GM21717 (cell line): ENCODE measurements around the gene CSK.
"Not testable (repeated sequence)": the region's sequence is repeated elsewhere in the genome, so short reads cannot be mapped to it uniquely, and the experiment has no call there.

Experiments
- ATAC-seq: cut with Tn5 transposase; IDR thresholded peaks from one replicate; pipeline ENCODE4 v1.9.1; 2021; ENCODE audit warnings: mild to moderate bottlenecking, moderate library complexity; ENCODE audit not compliant: unreplicated experiment

Gene CSK

DNA sequence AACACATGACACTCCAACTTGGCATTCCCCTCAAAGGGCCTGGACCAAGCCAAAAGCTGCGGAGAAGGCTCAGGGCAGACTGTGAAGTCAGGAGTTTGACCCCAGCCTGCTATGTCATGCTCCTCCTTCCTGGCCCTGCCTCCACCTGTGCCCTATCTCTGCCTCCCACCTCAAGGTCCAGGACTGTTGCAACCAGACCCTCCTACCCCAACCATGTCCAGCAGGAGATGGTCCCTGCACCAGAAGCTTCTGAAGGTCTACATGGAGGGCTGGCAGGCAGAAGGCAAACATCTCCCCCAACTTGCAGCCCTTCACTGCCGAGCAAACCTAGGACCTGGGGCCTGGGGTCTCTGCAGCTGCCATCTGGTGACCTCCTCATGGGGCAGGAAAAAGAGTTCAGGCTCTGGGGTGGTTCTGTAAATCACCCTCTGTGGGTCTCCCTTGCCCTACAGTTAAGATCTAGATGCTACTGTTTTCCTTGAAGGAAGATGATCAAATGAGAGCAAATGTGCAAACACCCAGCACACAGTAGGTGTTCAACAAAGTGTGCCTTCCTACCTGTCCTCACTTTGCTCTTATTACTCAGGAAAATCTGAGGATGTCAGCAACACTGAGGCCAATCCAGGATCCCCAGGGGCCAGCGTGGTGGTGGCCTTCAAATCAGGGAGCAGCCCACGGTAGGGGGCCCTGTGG lies 11.5 kb upstream of the CSK start:
- ATAC-seq = no peak

DNA sequence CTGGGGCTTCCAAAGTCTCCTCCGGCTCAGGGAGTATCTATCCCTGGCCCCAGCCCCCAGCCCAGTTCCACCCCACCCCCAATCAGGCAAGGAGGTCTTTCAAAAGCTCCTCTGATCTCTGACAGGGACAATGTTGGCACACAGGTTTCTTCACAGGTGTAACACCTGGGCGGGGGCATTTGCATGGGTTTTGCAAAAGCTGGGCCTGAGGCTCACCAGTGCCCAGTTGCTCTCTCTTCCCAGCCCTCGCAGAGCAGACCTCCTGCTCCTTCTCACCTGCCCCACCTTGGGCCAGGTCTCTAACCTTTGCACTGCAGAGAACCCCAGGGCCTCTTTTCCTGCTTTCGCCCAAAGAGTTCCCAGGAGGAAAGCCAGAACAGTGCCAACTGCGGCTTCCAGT lies 8.6 kb upstream of the CSK start:
- ATAC-seq = no peak

DNA sequence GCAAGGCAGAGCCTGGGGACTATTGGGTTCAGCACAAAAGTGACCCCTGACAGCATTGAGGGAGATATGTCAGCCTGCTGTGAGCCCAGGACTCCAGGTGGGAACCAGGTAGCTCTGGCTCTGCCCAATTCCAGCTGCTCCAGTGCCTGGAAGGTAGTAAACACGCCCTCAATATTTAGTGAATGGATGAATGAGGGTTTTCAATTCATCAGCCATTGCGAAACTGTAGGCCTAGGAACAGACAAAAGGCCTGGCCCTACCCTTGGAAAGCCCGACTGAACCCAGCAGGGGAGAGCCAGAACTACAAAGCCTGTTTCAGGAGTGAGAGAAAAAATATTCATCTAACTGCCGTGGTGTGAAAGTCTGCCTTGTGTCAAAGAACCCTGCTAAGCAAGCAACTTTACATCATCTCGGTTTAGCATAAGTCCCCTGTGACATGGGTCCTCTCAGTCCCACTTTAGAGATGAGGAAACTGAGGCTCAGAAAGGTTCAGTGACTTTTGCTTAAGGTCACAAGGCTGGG lies 8.1 kb upstream of the CSK start:
- no peak for ATAC-seq

DNA sequence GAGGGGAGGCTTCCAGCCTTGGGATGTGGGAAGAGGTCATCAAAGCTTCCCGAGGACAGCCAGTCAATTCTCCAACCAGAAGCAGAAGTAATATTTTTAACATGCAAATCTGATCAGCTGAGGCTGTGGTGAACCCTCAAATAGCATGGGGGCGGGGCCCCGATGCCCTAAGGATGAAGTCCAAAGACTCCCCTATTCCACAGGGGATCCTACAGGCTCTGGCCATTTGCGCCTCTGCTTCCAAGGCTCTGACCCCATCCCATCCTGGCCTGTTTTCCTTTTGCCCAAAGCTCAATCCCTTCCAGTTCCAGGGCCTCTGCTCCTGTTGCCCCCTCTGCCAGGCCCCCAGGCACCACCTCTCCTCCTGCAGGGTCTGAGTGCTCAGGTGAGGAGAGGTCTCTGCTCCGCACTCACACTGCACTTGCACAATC lies 6.7 kb upstream of the CSK start:
- ATAC-seq = no peak

DNA sequence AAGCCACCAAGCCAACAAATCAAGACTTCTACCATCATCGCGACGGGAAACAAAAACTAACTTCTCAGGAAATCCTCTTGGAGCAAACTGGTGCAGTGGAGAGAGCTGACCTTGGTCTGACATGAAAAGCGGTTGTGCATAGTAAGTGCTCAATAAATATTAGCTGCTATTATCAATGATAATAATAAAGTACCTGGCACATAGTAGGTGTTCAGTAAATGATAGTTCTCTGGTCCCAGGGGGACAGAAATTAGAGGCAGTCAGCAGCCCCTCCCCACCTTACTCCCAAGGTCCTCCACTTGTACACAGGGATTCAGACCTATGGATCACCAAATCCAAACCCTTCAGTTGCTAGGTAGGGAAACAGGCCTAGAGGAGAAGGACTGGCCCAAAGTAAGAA lies 6.0 kb upstream of the CSK start:
- no peak for ATAC-seq

DNA sequence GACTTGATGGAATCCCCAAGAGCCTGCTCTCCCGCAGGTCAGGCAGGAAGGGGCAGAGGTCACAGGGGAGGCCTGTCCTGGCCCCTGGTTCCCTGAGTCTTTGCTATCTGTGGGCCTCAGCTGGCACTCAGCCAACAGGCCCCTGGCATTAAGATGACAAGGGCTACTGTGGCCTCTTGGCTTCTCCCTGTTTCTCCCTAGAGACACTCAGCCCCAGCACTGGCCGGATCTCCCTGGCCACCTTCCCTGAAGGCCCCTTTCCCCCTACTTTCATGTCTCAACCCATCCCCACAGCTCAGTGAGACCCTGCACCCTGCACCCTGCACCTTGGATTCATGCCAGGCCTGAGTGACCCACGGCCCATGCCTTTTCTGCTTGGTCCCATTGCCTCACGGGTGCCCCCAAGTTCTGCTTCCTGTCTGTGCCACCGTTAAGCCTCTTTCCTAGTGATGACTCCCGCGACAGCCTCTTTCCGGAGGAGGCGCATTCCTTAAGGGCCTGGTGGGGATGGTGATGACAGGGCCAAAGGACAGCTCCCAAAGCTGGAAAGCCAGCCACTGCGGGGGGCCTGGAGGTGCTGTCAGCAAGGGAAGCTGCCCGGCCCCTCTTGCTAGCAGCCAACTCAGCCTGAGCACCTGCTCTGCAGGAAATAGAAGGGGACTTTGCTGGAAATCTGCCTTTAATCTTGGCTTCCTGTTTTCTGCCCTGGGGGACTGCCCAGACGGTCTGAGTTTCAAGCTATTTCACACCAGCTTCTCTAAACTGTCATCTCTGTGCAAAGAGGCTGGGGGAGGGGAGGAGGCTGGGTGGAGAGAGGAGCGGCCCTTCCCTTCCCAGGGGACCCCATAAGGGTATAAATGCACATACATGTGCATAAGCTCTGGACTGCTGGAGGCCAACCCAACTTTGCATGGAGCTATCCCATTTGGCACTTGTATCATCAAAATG lies 4.8 kb upstream of the CSK start:
- ATAC-seq = no peak

DNA sequence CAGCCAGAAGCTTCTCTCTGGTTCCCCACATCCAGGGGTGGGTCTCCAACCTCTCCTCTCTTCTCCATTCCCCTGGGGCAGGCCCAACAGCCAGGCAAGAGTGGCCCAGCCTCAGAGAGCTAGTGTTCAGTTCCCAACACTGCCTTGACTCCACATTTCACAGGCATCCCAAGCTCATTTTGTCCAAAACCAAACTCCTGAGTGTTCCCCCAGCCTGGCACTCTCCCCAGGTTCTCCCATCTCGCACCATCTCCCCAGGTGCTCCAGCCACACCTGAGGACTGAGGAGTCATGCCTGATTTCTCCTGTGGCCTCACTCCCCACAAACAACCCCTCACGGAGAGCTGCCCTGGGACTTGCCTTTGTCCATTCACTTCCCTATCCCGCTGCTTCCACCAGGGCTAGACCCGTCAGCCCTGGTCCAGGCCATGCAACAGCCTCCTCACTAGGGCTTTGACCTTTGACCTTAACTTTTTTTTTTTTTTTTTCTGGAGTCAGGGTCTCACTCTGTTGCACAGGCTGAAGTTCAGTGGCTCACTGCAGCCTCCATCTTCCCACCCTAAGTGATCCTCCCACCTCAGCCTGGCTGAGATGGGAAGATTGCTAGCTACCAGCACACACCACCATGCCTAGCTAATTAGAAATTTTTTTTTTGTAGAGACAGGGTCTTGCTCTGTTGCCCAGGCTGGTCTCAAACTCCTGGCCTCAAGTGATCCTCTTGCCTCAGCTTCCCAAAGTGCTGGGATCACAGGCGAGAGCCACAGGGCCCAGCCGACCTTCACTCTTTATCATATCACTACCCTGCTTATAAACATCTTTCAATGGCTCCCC lies 3.9 kb upstream of the CSK start:
- no peak for ATAC-seq

DNA sequence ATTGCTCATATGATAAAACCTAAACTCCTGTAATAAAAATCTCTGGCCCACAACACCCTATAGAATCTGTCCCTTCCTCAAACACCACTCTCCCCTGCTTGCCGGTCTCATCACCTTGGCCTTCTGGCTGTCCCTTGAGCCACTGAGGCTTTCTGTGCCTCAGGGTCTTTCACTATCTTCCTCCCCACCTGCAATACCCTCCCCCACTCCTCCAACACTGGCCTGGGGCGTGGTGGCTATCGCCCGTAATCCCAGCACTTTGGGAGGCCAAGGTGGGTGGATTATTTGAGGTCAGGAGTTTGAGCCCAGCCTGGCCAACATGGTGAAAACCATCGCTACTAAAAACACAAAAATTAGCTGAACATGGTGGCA lies 3.3 kb upstream of the CSK start:
- ATAC-seq = no peak

DNA sequence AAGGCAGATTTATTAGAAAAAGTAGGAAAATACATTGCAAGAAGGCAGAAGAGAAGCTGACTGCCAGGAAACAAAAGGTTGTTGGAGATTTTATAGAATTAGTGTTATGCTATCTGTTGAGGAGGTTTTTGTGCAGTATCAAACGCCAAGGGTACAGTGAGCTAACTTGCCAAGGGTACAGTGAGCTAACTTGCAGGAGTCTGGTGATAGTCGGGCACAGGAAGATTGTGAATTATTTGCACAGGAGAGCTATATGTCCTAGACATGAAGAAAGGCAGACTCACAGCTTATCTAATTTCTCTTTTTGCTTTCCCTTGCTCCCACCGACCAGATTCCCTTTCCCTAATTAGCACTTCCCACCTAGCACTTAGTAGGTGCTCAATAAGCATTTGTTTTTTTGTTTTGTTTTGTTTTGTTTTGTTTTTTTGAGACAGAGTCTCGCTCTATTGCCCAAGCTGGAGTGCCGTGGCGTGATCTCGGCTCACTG lies 2.7 kb upstream of the CSK start:
- ATAC-seq = no peak

DNA sequence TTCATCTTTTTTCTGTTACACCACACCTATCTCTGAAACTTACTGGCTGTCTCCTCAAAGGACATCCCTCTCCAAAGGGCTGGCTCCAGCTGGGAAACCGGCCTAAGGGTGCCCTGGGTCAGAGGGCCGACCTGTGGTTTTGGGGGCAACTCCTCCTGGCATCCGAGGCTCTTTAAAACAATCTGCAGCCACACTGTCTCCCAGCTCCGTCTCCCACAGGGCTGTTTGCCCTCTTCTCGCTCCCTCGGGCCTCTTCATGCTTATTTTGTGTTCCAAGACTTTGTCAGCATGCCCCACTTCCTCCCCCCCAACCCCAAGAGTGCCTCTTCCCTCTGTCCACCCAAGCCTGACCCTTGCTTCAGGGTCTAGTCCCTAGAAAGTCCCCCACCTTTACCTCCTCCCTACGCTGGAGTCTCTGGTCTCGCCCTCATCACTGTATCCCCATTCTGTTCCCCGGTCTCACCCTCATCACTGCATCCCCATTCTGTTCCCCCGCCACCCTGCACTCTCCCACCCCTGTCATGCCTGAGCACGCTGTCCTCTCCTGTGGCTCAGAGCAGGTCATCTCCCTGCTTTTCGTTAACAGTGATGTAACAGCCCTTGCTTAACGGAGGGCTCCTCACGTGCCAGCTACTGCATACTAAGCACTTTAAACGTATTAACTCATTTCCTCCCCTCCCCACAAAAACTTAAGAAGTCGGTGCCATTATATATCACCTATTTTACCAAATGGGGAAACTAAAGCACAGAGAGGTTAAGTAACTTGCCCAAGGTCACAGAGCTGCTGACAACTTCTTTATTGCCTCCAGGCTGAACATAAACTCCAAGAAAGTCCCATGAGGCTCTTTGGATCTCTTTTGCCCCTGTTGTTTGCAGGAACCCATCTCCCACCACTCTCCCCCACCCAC lies 1.1 kb upstream of the CSK start:
- no peak for ATAC-seq

DNA sequence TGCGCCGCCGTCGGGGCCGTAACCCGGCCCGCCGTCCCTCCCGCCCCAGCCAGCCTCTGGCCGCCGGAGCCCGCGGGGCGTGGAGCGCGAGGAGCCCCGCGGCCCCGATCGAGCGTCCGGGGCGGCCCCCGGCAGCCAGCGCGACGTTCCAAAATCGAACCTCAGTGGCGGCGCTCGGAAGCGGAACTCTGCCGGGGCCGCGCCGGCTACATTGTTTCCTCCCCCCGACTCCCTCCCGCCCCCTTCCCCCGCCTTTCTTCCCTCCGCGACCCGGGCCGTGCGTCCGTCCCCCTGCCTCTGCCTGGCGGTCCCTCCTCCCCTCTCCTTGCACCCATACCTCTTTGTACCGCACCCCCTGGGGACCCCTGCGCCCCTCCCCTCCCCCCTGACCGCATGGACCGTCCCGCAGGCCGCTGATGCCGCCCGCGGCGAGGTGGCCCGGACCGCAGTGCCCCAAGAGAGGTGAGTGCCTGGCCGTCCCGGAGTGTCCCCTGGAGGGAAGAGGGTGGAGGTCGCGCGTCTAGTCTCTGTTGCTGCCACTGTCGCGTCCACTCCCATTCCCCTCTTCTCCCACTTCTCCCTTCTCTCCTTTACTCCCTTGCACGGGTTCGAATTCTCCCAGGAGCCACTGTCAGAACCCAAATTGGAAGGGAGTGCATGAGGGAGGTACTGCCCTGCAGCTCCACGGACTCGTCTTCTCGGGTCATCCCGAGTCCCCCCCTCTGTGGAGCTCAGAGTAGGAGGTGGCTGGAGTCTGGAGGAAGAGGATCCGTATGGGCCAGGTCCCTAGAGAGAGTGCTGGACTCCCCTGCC lies 585 bp downstream of the CSK start:
- ATAC-seq = no peak

DNA sequence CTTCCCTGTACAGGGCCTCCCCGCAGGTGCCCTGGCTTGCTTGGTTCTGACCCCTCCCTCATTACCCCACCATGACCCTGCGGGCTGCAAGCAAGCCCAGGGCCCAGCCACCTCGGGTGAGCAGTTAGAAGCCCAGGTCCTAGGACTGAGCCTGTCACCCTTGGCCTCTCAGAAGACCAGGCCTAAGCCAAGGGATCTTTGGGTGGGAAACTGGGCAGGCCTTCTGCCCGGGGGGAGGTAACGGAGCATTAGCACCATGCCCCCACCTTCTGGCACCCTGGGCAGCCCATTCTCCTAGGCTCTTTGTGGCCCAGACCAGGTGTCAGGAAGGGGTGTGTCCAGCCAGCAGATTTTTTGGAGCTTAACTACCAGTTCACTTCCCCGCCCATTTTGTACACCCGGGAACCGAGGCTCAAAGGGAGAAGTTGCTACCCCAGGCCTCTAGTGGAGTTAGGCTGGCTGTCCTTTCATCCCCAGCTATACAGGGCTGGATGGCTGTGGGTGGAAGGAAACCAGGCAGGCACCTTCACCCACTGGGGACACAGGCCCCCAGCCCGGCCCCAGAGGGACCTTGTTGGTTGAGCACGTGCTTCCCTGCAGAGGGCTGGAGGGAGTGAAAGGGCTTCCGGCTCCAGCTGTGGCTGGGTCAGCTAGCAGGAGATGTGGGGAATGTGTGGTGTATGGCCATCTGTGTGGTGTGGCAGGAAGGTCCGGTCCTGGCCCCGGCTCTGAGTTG lies 1.4 kb downstream of the CSK start:
- ATAC-seq = no peak

DNA sequence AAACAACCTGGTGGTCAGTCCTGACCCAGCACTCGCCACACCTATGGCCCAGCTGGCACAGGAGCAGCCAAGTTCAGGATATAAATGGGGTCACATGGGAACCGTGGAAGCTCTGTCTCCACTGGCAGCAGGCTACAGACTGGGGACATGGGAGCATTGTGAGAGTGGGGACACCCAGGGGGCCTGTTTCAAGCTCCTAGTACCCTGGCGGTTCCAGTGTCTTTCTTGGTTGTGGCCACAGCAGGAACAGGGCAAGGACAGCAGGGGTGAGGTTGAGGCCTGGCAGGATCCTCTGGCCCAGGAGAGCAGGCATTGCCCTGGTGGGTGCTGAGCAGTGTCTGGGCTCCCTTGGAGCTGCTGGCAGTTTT lies 1.9 kb downstream of the CSK start:
- ATAC-seq = no peak

DNA sequence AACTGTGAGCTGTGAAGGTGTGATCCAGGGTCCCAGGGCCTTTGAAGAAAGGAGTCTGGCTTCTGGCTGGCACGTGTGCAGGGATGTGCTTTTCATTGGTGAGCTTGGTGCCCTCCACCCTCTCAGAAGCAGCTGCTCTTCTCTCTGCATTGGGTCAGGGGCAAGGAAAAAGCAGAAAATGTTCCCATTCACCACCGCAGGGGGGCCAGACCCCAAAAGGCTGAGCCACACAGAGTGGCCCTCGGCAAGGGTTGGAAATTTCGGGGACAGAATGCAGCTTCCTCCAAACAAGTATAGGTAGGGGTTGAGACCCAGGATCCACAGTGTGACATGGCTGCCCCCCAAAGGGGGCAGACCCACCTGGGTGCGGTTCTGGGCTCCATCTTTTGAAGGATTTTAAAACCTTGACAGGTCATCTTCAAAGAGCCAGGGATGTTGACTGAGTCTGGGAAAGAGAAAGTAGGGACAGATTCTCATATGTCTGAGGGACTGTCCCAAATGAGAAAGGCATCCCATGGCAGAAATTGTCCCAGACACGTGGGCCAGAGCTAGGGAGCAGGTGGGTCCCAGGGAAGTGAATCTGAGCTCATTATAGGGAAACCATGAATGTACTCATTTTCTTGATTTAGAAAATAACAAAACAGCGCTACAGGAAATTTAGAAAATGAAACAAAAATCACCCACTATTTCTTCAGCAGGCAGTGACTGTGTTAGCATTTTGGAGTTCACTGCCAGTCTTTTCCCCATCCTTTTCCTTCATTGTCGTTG lies 2.7 kb downstream of the CSK start:
- no peak for ATAC-seq

DNA sequence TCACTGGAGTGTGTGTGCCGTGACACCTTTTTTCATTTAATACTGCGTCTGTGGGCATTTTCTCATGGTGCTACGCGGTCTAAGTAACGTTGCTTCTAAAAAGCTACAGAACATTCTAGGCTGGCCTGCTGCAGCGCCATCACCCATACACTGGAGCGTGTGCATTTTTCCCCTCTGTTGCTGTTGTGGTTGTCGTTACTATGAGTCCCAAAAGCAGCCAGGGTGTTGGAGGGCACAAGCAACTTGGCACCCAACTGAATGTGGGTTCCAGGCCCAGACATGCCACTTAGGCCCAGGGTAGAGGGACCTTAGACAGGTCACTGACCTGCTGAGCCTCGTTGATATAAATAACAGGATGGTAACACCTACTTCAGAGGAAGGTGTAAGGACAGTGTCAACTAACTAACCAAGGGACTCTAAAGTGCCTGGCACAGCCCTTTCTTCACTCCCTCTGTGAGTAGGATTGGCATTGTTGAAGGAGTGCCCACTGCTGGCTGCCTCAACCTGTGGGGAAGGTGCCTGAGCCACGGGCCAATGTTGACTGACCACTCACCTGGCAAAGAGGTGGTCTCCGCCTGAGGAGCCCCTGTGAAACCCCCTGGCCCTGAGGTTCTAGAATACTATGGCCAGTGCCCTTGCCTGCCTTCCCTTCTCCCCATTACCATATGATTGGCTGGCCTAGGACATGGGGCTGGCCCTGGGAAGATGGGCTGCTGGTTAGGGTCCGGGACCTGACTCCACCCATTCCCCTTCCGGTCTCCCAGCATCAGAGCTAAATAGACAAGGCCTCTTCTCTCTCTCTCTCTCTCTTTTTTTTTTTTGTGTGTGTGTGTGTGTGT lies 3.5 kb downstream of the CSK start:
- ATAC-seq = no peak

DNA sequence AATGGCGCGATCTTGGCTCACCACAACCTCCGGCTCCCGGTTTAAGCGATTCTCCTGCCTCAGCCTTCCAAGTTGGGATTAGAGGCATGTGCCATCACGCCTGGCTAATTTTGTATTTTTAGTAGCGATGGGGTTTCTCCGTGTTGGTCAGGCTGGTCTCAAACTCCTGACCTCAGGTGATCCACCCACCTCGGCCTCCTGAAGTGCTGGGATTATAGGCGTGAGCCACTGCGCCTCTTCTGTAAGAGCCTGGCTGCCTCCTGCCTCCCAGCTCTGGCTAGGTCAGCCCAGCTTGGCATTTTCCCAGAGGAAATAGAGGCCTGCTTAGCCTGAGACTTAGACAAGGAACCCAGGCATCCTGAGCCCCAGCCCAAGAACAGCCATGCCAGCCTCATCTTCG lies 4.2 kb downstream of the CSK start:
- ATAC-seq = not testable (repeated sequence)
